Suppressor macrophage treated with lipopolysaccharide for 1 hour (primary cell): ENCODE results near the gene MBOAT7.
"Not testable (repeated sequence)": the region's sequence is repeated elsewhere in the genome, so short reads cannot be mapped to it uniquely, and the experiment has no call there.

Experiments used
- DNase-seq, 3 donors: peaks; one replicate each; pipeline ENCODE4 v3.0.0-alpha.2; 2020 to 2022

The MBOAT7 gene

DNA sequence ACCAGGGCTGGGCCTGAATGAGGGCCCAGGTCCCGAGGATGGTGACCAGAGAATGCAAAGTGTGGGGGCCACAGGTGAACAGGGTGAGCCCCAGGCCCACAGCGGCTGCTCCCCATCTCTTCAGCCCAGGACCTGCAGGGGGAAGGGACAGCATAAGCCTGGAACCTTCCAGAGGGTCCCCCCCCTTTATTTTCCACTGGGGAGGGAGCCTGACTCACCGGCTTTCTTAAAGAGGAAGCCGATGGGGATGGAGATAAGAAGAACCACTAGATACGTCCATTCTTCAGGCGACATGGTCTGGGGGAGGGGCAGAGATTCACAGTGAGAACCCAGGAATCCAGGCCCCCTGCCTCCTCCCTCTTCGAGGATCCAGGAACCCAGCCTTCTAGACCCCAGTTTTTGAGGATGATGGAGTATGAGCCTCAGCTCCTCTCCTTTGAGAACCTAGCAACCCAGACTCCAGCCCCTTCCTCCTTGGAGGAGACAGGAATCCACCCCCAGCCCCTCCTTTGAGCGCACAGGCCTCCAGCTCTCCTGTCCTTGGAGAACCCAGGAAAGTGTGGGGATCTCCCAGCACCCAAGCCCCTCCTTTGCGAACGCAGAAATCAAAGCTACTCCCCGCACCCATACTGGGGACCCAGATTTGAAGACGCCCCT is 1.0 kb downstream of the MBOAT7 start:
- peak in 2 of 3 donors; percentile 46 to 48 for DNase-seq

DNA sequence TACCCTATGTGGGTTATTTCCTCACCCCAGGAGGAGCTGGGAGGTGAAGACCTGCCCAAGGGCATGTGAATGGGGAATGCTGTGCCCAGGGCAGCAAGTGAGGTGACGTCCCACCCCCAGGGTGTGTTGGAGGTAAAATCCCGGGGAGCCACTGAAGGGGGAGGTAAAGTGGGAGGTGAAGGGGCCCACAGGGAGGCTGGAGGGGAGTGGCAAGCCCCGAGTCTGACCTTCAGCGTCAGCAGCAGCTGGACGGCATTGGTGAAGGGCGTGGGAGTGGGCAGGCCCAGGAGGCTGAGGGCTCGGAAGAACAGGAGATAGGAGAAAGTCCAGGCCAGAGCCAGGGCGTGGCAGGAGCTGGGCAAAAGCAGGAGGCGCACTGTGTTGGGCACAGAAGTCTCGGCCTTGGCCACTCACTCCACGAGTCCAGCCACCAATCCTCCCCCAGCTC is 2.4 kb downstream of the MBOAT7 start:
- DNase-seq, result no peak

DNA sequence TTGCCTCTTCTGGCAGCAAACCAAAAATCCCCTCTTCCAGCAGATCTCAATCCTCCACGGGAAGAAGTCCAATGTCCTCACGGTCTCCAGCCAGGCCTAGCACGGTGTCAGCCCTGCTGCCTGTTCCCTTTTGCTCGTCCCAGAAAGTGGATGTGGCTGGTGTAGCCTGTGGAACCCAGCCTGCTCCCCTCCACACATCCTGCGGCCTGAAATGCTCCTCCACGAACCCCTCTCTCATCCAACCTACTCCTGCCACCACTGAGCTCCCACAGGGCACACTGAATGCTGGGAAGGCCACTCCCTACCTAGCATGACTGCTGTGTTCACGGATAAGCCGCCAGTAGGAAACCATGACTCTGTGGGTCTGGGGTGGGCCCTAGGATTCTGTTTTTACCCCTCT is 3.0 kb downstream of the MBOAT7 start:
- no peak for DNase-seq

DNA sequence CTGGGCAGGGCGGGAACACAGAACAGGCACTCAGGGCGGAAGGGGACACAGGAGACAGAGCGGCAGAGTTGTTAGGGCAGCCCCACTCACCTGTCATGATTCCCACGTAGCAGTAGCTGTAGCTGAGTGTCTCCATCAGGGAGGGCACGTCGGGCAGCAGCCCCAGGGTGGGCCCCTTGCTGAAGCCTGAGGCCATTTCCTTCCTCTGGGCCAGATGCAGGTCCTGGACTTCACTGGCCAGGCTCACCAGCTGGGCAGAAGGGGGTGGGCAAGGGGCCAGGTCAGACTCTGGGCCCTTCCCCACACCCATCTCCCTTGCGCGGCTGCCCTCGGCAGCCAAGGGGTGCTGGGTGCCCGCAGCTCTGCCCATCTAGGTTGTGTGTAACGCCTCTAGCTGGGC is 5.9 kb downstream of the MBOAT7 start:
- no peak for DNase-seq

DNA sequence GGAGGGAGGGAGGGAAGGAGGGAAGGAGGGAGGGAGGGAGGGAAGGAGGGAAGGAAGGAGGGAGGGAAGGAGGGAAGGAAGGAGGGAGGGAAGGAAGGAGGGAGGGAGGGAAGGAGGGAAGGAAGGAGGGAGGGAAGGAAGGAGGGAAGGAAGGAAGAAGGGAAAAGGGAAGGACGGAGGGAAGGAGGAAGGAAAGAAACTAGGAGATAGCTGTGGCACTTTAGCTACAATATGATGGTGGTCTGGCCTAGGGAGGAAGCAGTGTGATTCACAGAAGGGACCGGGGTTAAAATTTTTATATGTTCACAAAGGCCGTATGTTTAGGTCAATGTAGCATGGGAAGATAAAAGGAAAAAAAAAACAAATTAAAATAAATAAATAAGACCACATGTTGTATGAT is 7.5 kb downstream of the MBOAT7 start:
- DNase-seq, result not testable (repeated sequence)

DNA sequence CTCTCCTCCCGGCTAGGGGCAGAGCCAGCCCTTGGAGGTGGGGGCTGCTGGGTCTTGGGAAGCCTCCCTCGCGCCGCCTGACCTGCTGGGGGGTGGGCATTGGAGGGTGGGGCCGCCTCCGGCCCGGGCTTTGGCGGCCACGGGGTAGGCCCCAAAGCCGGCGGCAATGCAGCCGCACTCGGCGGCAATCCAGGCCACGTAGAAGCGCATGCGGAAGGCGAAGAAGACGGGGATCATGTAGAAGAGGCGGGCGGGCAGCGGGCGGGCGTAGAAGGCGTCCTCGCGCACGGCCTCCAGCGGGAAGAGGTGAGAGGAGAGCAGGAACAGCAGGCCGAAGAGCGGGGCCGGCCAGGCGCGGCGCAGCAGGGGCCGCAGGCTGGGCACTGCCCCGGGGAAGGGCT is 8.7 kb downstream of the MBOAT7 start:
- no peak for DNase-seq

DNA sequence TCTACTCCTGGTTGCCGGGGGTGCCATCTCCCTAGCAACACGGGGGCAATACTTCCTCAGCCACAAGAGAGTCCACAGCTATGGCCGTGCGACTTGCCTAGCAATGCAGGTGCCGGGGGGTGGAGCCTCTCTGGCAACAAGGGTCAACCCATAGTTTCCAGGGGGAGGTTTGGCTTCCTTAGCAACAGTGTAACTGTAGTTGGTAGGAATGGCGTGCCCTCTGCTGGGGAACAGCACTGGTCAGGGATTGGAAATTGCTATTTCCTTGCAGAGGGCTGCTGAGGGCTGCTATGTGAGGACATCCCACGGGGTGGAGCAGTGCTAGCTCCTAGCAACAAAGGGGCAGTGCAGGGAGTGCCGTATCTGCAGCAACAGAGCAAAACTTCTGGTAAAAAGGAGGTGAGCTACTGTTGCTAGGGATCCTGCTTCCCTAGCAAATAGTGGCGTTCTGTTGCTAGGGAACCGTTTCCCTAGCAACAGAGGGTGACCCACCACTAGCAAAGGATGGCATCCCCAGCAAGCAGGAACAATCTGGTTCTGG is 9.4 kb downstream of the MBOAT7 start:
- peak in 1 of 3 donors; percentile 31 for DNase-seq

DNA sequence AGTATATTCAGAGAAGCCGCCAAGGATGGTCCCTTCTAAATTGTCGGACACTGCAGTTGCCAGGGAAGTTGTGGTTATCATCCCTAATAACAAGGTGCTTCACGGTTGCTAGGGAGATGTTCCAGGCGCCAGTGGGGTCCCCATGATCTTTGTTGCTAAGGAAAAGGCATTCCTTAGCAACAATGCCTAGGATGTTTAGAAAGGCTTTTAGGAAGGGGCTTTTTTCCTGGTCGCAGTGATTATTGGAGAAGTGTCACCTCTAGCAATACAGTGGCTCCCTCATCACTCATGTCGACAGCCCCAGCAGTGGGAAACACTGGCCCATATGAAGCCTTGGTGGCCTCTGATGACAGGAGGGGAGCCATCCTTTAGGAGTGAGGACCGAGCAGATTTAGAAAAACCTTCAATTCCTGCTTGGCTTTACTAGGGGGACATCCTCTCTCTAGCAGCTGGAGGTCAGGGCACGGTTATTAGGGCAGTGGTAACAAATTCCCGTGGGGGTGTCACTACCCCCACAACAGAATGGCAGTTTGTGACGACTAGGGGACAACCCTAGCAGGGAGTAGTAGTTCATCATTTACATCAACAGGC is 10.0 kb downstream of the MBOAT7 start:
- DNase-seq, result no peak

DNA sequence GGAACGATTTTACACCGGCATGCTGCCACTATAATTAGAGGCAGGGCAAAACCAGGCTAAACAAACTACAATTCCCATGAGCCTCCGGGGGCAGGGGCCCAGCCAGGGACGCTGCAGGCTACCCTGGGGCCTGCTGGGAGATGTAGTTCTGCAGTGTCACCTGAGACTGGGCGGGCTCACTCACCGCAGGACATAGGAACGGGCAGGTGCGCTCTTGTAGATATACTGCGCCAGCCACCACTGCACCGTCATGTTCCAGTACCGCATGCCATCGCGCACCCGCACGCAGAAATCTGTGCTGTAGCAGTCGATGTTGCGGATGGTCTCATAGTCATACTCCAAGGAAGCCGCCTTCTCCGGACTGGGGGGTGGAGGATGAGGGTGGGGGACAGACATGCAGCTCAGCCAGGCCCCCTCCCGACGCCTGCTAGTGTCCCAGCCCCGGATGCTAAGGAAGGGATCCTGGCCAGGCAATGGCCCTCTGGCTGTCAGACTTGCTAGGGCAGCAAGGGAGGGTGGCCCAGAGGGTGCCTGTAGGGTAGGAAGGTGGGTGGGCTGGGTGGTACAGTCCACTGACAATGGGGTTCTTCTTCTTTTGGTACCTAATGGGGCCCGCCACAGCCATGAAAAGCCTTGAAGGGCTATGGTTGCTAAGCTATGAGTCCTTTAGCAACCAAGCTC is 10.7 kb downstream of the MBOAT7 start:
- DNase-seq, result peak in 1 of 3 donors; percentile 56

DNA sequence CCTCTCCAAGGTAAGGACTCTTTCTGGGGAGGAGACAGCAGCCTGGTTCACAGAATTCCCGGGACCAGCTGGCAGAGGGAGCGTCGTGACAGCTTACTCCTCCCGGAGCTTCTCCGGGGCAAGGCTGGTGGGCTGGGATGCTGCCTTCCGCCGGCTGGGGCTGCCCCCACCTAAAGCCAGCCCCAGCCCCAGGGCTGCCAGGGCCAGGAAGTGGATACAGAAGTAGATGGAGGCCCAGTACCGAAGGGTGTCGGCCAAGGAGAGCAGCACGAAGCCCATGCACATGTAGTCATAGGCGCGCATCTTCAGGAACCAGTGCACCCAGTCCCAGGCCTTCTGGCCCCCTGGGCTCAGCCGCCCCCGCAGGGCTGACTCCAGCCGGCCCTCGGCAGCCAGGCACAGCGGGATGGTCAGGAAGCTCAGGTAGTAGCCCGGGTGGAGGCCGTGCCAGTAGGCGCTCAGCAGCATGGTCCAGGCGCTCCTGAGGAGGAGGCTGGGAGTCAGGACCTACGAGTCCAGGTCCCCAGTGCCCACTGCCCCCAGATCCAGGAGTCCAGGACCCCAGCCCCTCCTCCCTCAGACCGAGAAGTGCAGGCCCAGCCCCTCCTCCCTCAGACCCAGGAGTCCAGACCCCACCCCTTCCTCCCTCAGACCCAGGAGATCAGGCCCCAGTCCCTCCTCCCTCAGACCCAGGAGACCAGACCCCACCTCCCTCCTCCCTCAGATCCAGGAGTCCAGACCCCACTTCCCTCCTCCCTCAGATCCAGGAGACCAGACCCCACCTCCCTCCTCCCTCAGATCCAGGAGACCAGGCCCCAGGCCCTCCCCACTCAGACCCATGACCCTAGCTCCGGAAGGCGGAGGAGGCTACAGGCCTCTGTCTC is 15.2 kb downstream of the MBOAT7 start:
- DNase-seq, result no peak

DNA sequence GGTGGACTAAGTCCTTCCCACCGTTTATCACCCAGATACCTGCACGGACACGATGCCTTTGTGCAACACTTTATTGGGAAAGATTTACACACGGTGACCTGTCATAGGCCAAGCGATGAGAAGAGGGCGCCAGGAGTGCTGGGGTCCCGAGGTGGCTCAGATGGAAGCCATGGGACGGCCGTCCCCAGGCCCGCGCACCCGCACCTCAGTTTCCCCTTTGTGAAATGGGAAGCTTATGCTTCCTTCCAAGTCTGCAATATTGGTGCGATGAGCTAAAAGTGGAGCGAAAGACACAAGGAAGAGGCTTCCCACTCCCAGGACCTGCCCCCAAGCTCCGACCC is 16.1 kb downstream of the MBOAT7 start:
- no peak for DNase-seq

DNA sequence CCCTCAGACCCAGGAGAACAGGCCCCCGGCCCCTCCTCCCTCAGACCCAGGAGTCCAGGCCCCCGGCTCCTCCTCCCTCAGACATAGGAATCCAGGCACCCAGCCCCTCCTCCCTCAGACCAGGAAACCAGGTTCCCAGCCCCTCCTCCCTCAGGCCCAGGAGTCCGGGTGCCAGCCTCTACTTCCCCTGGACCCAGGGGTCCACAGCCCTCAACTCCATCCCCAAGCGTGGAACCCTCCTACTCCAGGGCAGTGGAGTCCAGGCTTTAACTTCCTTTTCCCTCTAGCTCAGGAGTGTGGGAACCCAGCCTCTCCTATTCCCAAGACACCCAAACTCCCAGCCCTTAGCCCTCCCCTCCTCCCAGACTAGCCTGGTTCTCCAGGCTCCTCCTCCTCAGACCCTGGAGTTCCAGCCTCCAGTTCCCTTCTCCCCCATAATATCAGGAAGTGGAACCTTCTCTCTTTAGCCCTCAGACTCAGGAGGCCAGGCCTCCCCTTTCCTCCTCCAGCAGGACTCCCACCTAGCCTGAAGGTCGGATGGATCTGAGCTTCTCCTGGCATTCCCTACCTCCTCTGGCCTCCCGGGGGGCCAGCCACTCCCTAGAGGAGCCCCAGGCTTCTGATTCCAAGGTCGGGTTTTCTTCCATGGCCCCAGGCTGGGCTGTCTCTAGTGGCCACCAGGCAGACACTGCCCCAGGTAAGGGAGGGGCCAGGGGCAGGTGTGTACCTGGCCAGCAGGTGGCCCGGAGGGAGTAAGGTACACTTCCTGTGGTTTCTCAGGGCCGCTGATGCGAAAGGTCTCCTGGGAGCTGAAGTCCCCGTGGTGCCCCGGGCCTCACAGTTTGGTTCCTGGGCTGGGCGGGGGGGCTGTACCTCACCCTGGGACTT is 16.7 kb downstream of the MBOAT7 start, which contains the start of gene TMC4:
Gene TMC4 (minus strand): TSS at position 690 of the 888 bp plus-strand sequence. CDS start 43 bp downstream, at position 647.
- DNase-seq, result no peak

DNA sequence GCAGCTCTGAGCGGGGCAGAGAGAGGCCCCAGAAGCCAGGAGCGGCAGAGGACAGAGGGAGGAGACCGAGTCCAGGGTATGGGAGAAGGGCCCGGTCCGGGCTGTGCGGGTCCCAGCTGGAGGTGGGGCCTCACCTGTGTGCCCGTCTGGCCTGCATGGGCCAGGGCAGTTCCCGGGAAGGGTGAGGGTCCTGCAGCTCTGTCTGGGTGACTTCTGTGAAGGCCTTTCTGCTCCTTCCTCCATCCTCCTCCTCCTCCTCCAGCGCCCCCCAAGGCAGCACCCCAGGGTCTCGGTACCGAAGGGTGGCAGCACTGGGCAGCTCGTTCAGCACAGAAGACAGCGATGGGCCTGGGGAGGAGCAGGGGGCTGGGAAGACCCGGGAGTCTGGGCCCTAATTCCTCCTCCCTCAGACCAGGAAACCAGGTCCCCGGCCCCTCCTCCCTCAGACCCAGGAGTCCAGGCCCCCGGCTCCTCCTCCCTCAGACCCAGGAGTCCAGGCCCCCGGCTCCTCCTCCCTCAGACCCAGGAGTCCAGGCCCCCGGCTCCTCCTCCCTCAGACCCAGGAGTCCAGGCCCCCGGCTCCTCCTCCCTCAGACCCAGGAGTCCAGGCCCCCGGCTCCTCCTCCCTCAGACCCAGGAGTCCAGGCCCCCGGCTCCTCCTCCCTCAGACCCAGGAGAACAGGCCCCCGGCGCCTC is 17.5 kb downstream of the MBOAT7 start:
- not testable (repeated sequence) for DNase-seq

DNA sequence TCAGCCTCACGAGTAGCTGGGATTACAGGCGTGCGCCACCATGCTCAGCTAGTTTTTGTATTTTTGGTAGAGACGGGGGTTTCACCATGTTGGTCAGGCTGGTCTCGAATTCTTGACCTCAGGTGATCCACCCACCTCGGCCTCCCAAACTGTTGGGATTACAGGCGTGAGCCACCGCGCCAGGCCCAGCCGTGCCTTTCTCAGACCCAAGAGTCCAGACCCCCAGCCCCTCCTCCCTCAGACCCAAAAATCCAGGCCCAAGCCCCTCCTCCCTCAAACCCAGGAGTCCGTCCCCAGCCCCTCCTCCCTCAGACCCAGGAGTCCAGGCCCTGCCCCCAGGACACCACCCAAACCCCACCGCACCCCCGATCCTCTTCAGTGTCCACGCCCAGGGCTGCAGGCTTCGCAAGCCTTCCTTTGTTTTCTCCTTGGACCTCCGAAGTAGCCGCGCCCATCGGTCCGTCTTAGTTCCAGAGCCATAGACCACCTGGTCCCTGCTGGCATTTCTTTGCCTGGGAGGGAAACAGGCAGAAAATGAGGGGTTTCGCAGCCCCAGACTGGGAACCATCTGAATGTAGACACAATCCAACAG is 20.1 kb downstream of the MBOAT7 start:
- DNase-seq, result no peak

DNA sequence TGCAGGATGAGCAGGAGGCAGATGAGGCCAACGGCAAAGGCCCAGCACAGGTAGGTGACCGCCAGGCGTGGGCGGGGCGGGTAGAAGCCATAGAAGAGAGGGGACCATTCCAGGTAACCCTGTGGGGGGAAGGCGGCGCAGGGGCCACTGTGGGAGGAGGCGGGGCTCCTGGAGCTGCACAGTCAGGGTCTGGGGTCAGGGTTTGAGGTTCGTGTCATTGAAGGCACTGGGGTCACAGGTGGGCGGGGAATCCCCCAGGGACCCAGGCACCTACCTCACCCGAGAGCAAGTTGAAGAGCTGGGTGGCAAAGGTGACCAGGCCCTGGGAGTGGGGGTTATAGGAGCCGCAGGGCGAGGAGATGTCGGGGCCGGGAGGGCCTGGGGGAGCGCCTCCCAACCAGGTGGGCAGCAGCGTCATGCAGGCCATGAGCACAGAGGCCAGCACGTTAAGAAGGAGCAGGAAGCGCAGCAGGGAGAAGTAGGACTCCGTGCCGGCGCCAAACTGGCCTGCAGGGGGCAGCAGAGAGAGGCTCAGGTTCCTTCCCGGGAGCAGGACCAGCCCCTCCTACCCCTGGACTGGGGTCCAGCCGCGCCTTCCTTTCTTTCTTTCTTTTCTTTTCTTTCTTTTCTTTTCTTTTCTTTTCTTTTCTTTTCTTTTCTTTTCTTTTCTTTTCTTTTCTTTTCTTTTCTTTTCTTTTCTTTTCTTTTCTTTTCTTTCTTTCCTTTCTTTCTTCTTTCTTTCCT is 21.0 kb downstream of the MBOAT7 start:
- DNase-seq, result peak; percentile 94 to 97 (median 96)

DNA sequence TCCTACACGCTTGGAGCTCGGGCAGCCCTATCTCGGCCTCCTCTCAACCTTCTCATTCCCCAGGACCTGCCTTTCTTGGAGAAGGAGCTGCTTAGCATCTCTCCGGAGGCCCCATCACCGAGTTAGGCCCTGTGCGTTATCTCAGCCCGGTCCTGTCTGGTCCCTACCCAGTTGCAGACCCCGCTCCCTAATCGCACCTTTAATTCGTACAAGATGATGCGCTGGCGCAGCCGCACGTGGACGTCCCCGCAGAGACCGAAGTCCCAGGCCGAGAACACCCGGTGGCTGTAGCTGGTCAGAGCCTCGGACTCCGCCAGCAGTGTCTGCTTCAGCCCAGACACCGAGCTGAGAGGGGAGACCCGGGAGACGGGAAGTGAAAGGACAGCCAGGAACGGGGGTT is 24.2 kb downstream of the MBOAT7 start:
- no peak for DNase-seq

DNA sequence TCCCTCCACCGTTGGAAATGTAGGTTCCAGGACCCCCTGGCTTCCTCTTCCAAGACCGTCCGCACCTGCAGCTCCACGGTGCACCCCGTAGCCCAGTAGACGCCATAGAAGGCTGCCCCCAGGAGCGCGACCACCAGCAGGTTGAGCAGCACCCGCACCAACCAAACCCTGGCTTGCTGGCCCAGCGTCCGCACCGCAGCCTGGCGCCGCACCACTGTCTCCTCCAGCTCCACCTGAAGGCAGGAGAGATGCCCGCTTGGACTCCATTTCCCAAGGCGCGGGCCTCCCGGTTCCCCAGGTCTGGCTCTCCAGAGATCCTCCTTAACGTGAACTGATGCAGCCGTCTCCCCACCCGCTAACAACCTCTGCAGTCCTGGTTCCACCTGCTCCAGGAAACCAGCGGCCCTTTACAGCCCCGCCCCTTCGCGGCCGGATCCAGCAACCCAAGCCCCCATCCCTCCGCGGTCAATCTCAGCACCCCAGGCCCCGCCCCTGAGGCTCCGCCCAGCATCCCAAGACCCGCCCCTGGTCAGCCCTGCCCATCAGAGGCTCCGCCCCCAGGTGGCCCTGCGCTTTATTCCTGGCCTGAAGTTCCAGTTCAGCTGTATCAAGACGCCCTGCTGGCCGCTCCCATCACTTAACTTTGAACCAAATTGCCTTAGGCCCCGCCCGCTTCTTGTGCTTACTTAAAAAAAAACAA is 24.9 kb downstream of the MBOAT7 start:
- peak; percentile 53 to 83 (median 82) for DNase-seq

DNA sequence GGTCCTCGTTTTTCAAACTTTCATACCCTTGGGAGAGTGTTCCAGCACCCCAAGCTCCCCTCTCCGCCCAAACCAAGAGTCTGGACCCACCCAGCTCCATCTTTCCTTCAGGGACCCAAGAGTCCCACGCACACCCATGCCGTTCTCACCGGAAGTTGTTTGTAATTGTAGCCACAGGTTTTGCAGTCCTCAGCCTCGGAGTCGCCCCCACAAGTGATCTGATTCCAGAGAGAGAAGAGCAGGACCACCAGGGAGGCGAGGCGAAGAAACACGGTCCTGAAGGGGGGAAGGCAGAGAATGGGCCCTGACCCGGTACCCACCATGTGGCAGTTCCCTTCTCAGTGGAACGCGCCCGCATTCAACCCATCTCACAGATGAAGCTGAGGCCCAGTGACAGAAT is 26.5 kb downstream of the MBOAT7 start:
- no peak for DNase-seq

DNA sequence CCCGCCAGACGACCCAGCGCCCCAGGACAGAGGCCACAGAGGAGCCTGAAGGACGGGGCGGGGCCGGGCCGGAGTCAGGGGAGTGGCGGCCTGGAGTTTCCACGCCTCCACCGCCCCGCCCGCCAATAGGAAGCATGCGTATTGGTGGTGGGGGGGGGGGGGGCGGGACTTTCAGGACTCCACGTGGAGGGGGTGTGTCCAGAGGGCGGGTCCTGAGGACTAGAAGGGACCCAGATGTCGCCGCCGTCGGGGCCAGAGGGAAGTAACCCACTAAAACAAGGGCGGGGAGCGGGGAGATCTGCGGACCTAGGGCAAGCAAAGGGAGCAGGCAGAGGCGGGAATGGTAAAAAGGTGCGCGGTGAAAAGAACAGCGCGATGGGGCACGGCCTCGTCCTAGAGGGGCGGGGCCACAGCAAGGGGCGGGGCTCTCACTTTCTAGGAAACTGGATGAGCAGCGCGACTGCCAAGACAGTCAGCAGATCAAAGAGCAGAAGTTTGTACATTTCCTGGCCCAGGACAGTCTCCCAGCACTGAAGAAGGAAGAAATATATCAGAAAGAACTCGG is 27.1 kb downstream of the MBOAT7 start:
- DNase-seq, result peak; percentile 92 to 97 (median 96)
